ENCODE data around the gene ALDOC.
A peak's percentile ranks its signal among the peaks of the same experiment; 100 is the strongest.

ALDOC gene

GRCh38 chr17:28551421-28552175 is 25.1 kb downstream of the ALDOC start:
- no peak for DNase-seq

GRCh38 chr17:28550858-28551257 is 25.8 kb downstream of the ALDOC start:
- no peak for DNase-seq

- peak; percentile 31 for DNase-seq
Observed at GRCh38 chr17:28549236-28550132, 27.2 kb downstream of the ALDOC start.

GRCh38 chr17:28548417-28549130 is 28.1 kb downstream of the ALDOC start:
- no peak for DNase-seq

GRCh38 chr17:28547623-28548416 is 28.9 kb downstream of the ALDOC start:
- DNase-seq = peak; percentile 90

- DNase-seq = no peak
Observed at GRCh38 chr17:28547096-28547622, 29.5 kb downstream of the ALDOC start.

- DNase-seq = no peak
Observed at GRCh38 chr17:28545787-28546415, 30.8 kb downstream of the ALDOC start.

- no peak for DNase-seq
Observed at GRCh38 chr17:28545141-28545503, 31.6 kb downstream of the ALDOC start.

- no peak for DNase-seq
Observed at GRCh38 chr17:28544402-28545140, 32.1 kb downstream of the ALDOC start.

- no peak for DNase-seq
Observed at GRCh38 chr17:28541439-28541838, 35.3 kb downstream of the ALDOC start.

- DNase-seq = no peak
Observed at GRCh38 chr17:28540231-28540630, 36.5 kb downstream of the ALDOC start.

GRCh38 chr17:28538296-28538895 is 38.3 kb downstream of the ALDOC start:
- DNase-seq = peak; percentile 41

GRCh38 chr17:28537219-28537610 is 39.5 kb downstream of the ALDOC start:
- no peak for DNase-seq

- no peak for DNase-seq
Observed at GRCh38 chr17:28536532-28537218, 40.0 kb downstream of the ALDOC start.

GRCh38 chr17:28534740-28535375 is 41.8 kb downstream of the ALDOC start:
- DNase-seq = no peak

GRCh38 chr17:28533091-28533807 is 43.4 kb downstream of the ALDOC start:
- DNase-seq = no peak

- DNase-seq = no peak
Observed at GRCh38 chr17:28532050-28532960, 44.4 kb downstream of the ALDOC start.

GRCh38 chr17:28530926-28531325 is 45.8 kb downstream of the ALDOC start:
- no peak for DNase-seq

Measured in RPMI8226 (cell line).